Measurements from ENCODE around the gene DNAJB9.

DNAJB9 gene

GRCh38 chr7:108570146-108570755, 577 bp downstream of the DNAJB9 start:
- no peak for DNase-seq

DNA sequence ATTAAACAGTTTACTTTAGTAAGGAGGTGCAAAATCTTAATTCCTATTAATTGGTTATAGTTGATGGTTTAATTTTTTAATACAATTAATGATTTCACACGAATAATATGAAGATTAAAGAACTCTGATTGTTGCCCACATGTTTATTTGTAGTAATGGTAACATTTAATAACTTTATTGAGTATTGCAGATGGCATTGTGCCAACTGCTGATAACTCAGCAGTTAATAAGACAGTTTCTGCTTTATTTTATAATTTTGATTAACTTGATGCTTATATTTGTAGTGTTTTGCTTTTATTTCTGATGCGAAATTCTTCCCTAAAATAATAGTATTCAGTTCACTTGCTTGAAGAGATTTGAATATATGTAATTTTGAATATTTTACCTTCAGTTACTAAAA, 2.8 kb downstream of the DNAJB9 start:
- no peak for DNase-seq

DNA sequence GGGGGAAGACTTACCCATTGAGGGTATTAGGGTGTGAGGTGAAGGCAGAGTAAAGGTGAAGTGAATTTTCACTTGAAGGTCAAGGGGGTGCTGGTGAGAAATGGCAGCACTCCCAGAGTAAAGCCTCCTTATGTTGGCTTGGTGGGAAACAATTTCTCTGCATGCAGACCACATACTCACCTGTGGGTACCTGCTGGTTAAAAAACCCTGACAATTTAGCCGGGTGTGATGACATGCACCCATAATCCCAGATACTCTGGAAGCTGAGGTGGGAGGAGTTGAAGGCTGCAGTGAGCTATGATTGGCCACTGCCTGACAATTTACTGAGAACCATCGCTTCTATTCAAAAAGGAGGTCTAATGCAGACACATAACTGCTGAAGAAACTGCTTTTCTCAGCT, 5.5 kb downstream of the DNAJB9 start:
- no peak for DNase-seq

- DNase-seq, result no peak
These were observed 6.4 kb downstream of the DNAJB9 start for GRCh38 chr7:108576116-108576515.

GRCh38 chr7:108578937-108579336, 9.3 kb downstream of the DNAJB9 start:
- no peak for DNase-seq

GRCh38 chr7:108580298-108580697, 10.6 kb downstream of the DNAJB9 start:
- DNase-seq, result no peak

GRCh38 chr7:108581655-108582491, 12.2 kb downstream of the DNAJB9 start:
- DNase-seq, result no peak

DNA sequence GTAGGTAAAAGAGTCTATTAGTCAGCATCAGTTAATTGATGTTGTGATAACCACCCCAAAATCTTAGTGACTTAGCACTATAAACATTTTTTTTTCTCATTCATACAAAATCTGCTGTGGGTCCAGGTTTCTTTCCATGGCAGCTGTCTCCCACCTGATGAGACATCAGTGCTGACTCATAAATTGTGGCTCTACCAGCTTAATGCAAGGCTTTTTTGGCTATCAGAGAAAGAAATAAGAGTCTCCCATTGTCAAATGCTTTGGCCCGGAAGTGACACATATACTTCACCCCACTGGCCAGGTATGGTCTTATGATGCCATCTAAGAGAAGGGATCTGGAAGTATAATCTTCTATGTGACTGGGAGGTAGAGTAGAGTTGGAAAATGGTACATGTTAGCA, 14.5 kb downstream of the DNAJB9 start:
- DNase-seq, result no peak

GRCh38 chr7:108585843-108586242, 16.2 kb downstream of the DNAJB9 start:
- DNase-seq, result no peak

DNA sequence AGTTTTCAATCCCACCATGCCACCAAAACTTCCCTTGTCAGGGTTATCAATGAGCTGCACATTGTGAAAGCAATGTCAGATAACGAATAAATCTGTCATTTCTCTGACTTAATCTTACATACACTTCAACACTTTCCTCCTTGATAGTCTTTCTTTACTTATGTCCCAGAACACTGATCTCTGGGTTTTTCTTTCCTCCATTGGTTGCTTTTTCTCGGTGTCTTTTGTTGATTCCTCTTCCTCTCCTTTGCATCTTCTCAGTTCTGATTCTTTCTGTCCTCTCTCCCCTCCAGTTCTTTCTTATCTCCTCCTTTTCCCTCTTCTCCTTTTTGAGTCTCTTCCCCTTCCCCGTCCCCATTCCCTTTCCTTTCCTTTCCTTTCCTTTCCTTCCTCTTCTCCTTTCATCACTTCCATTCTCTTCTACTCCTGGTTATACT, 16.6 kb downstream of the DNAJB9 start:
- no peak for DNase-seq

DNA sequence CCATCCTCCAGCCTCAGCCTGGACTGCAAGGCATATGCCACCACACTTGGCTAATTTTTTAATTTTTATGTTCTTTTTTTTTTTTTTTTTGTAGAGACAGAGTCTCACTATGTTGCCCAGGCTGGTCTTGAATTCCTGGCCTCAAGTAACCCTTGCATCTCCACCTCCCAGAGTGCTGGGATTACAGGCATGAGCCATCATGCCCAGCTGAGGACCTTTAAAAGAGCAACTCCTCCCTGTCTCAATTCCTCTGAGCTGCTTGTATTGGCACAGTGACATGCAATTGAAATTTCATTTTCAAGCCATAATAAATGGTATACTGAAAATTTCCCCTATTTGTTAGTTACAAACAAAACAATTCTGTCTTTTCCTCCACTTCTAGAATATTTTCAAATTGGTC, 19.5 kb downstream of the DNAJB9 start:
- DNase-seq, result no peak

DNA sequence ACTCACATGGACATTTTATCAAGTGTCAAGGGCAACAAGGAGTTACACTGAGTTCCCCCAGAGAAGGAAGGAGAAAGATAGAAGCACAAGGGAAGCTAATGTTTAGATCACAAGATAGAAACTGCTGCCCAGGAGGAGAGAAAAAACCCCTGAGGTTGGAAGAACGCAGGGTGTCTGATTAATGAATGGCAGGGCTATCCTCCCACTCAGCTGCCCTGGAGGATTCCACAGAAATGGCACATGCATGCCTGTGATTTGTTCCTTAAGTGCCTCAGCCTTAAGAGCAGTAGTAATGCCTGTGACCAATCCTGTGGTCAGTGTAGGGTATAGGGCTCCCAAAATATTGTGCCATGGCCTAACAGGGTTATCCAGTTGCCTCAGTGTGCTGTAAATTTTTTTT, 20.2 kb downstream of the DNAJB9 start:
- DNase-seq, result no peak

DNA sequence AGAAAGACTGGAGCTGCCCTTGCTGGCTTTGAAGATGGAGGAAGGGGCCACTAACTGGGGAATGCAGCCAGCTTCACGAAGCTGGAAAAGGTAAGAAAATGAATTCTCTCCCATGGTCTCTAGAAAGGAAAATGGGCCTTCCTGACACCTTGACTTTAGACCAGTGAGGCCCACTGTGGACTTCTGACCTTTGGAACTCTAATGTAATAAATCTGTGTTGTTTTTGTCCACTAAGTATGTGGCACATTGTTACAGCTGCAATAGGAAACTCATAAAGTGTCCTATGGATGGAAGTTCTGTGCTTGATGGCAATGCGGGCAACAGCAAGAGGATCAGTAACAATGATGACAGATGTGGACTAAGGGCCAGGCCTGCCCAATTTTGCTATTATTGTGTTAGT, 20.9 kb downstream of the DNAJB9 start:
- no peak for DNase-seq

DNA sequence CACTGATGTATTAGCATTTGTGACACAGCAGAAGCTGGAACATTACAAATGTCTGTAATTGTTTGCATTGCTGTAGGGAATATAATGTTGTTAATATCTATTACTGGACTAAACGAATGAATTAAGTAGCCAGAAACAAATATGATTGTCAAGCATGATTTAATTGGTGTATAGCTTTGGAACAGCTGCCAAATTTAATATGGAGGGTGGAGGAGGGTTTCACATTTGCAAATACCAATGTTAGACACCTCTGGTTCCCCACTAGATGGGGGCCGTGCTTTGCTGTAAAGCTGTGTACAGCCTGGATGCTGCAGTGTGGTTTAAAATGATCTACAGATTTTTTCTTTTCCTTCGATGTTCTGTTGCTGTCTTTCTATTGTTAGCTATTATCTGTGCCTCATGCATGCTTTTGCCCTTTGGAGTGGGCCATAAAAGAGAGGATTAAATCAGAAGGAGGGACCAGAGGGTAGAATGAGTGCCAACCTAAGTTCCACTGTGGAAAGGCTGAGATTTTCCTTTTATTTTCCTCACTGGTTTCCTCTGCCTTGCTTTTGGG, 23.1 kb downstream of the DNAJB9 start:
- DNase-seq, result peak; percentile 51

DNA sequence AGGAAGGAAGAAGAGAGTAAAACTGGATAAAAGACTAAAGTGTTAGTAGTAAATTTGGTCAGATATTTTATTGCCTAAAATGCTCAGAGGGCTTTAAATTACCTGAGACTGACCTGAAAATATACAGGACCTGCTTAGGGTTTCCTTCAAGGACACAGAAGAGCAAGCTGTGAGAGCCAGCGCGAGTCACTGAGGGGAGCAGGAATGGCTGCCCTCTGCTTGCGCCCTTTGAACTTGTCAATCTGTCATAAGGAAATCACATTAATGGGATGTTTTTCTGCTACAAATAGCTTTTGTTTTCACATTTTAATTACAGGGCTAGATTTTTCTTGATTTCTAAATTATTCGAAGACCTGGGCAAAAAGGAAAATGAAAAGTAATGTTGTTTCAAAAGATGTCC, 26.9 kb downstream of the DNAJB9 start:
- DNase-seq, result peak; percentile 42

DNA sequence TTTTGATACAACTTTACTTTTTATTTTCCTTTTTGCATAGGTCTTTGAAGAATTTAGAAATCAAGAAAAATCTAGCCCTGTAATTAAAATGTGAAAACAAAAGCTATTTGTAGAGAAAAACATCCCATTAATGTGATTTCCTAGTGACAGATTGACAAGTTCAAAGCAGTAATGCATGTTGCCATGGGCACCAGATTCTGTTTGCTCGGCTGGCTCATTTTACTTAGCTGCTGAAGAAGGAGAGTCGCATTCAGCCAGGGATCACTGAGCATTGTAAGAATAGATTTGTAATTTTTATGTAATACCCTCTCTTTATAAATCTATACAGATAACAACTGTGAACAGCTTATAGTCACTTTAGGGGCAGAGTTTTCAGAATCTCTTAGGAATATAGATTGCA, 28.5 kb downstream of the DNAJB9 start:
- DNase-seq, result peak; percentile 82

DNA sequence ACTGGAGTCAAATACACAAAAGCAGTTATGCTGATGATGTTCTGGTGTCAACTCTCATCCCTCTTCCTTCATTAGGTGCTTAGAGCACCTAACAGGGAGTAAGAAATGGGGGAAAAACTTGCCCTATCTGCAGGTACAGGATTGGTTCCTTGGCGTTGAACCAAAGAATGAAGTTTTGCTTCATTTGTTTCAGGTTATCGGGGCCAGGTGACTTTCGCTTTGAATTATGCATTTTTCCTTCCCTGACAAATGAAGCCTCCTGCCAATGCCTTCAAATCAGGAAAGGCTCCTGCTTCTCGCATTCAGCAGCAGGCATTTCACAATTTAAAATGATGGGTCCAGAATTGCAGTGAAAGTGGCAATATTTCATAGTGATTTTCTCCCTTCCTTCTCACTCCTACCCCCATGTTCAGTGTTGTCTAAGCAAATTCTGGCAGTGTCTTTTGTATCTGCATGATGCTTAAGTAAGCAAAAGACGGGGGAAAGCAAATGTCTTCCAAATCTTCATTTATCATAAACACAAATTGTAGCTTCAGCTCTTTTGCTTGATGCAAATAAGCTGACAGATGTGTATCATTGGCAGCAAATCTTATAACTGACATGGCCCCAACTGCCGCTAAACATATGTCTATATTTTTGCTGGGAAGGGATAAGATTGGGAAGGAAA, 29.4 kb downstream of the DNAJB9 start:
- DNase-seq, result peak; percentile 51

GRCh38 chr7:108600399-108600798, 30.7 kb downstream of the DNAJB9 start:
- no peak for DNase-seq

GRCh38 chr7:108603656-108604306, 34.1 kb downstream of the DNAJB9 start:
- DNase-seq, result peak; percentile 51

DNA sequence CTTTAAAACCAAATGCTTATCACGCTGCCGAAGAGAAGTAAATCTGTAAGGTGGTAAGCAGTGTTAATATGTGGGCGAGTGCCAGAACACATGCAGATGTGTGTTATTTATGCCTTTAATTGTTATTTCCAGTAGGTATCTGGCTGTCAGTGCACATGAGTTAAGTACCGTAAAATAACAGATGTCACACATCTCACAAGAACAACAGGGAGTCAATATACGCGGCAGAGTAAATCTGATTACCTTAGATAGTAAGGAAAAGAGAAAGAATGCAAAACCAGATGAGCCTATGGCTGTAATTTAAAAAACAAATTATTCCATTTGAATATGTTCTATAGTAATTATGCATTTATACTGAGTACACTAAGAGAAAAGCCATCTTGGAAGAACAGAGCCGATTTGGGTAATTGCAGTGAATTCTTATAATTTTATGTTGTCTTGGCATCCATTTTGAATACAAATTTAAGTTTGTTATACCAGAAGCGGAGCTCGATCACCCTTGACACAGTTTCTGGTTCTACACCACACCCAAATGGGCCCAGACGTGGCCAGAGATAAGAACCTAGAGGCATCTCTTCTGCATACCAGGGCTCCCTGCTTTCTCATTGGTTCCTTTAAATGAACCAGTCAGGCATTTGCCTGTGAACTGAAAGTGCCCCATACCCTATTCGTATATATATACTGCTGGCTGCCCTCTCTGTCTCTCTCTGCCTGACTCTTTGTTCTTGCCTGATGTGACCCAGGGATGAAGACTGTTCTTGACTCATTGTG, 34.8 kb downstream of the DNAJB9 start:
- no peak for DNase-seq

- DNase-seq, result no peak
These were observed 36.0 kb downstream of the DNAJB9 start for GRCh38 chr7:108605559-108606201.

DNA sequence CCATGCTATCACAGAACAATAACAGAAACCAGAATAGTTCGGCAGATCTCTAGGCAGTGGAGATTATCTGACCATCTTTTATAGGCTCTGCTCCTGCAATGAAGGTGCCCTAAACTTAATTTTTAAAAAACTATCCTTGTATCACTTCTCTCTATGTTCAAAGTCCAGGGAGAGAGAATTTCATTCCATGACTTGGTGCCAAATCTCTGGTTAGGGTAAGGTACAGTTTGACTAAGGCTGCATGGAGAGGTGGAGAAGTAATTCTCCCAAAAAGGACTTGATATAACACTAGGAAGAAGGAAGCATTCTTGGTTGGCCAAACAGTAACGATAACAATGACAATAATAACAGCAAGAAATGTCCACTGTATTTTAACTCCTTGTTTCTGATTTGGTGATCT, 40.0 kb downstream of the DNAJB9 start:
- no peak for DNase-seq

Data from retina (tissue), 1 donor.